Measurements from ENCODE around the gene FGF18. TPM values are rescaled to one million over a fixed set of nuclear protein-coding genes. Genes with fewer than 3 reads are reported as not detected.

The FGF18 gene
- total and polyA plus RNA-seq, 10 of the 15 experiments (the other 5 are each of a cell fraction or from before 2014, with no cell fraction given), result 0.03 to 0.10 (median 0.06) TPM; not detected in 5

DNA sequence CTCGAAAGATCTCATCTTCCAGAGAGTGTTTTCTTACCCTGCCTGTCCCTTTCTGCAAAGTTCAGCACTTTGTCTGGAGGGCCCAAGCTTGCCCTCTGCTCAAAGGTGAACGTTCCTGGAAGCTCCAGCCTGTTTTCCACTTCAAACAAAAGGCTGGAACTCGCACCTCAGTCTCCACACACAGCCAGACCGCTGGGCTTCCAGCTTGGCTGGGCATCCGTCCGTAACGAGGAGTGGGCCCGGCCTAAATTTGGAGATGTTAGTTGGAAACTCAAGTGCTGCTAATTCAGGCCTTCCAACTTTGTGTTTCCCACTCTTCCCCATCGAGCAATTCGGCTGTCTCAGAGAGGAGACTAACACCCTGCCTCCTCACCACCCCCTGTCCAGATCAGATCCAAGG is 35.1 kb downstream of the FGF18 start:
- SMC1A ChIA-PET (ENCODE audit: uncharacterized antibody, unreplicated experiment), result no interaction called here
- H4K20me1 ChIP-seq (ENCODE audit: control insufficient read depth, insufficient read depth), result no peaks in the 10 kb centered on the region
- H3K9ac ChIP-seq (ENCODE audit: control insufficient read depth, insufficient read depth, low read length), result no peak overlapping the region
- H2AFZ ChIP-seq (ENCODE audit: control insufficient read depth, low read depth, low read length), result no peak overlapping the region
- POLR2A ChIA-PET, result no interaction called here
- no peaks in the 10 kb centered on the region for H3K4me1 ChIP-seq (ENCODE audit: control insufficient read depth, insufficient read depth, low read length)
- DNase-seq (ENCODE audit: low read depth, low spot score) (no peak), ATAC-seq (no peak), FAIRE-seq (no peak)
- CTCF ChIA-PET, result no interaction called here
- no peak overlapping the region for H3K27ac ChIP-seq (ENCODE audit: control insufficient read depth, insufficient read depth)
- no TSS peak for BruUV-seq (replicated peaks)
- H3K9me3 ChIP-seq (replicated peaks; ENCODE audit: control insufficient read depth, insufficient read depth, low read length), result no peaks in the 10 kb centered on the region
- in situ Hi-C loops (cut with MboI), result no loop called here
- RAD21 ChIA-PET (ENCODE audit: unreplicated experiment), result no interaction called here
- H3K4me3 ChIP-seq, result no peak overlapping the region
- WGBS (ENCODE audit: insufficient coverage, insufficient replicate concordance, low lambda C conversion rate, missing lambda C conversion rate), result 23% methylated on average over 10 of the region's 10 CpGs
- H3K36me3 ChIP-seq (ENCODE audit: control insufficient read depth in 2 of 2, insufficient read depth in 2 of 2, low read length in 1 of 2), result no peaks in the 10 kb centered on the region
- intact Hi-C loops (cut with micrococcal nuclease; ENCODE audit: unreplicated experiment), result no loop called here
- H3K79me2 ChIP-seq (ENCODE audit: control insufficient read depth, insufficient read depth, low read length), result no peaks in the 10 kb centered on the region
- H3K27me3 ChIP-seq (replicated peaks in 1 of 2; ENCODE audit: control insufficient read depth in 2 of 2, insufficient read depth in 2 of 2, low read length in 1 of 2), result no peaks in the 10 kb centered on the region; a peak in 2 of 4 replicates
- no peak overlapping the region for H3K4me2 ChIP-seq (ENCODE audit: control insufficient read depth, insufficient read depth)
- TF ChIP-seq TAF1 (IDR thresholded peaks at IDR 0.05; ENCODE audit: borderline replicate concordance, low read depth, low read length) (no peak), NR2C1 (IDR thresholded peaks at IDR 0.05) (no peak), MXI1 (IDR thresholded peaks at IDR 0.05; ENCODE audit: low read depth, low read length) (no peak), POLR2AphosphoS2 (IDR thresholded peaks at IDR 0.05; ENCODE audit: low read depth, low read length) (no peak), FOS (IDR thresholded peaks at IDR 0.05; ENCODE audit: borderline replicate concordance, extremely low read depth, insufficient read length) (no peak), HDGF (IDR thresholded peaks at IDR 0.05) (no peak), ASH2L (IDR thresholded peaks at IDR 0.05; ENCODE audit: borderline replicate concordance, low read depth) (no peak), ZSCAN29 (IDR thresholded peaks at IDR 0.05) (no peak), SUZ12 (IDR thresholded peaks at IDR 0.05; ENCODE audit: unreplicated experiment) (no peak), HDAC2 (IDR thresholded peaks at IDR 0.05) (no peak)
- TF ChIP-seq, protein P1, sequence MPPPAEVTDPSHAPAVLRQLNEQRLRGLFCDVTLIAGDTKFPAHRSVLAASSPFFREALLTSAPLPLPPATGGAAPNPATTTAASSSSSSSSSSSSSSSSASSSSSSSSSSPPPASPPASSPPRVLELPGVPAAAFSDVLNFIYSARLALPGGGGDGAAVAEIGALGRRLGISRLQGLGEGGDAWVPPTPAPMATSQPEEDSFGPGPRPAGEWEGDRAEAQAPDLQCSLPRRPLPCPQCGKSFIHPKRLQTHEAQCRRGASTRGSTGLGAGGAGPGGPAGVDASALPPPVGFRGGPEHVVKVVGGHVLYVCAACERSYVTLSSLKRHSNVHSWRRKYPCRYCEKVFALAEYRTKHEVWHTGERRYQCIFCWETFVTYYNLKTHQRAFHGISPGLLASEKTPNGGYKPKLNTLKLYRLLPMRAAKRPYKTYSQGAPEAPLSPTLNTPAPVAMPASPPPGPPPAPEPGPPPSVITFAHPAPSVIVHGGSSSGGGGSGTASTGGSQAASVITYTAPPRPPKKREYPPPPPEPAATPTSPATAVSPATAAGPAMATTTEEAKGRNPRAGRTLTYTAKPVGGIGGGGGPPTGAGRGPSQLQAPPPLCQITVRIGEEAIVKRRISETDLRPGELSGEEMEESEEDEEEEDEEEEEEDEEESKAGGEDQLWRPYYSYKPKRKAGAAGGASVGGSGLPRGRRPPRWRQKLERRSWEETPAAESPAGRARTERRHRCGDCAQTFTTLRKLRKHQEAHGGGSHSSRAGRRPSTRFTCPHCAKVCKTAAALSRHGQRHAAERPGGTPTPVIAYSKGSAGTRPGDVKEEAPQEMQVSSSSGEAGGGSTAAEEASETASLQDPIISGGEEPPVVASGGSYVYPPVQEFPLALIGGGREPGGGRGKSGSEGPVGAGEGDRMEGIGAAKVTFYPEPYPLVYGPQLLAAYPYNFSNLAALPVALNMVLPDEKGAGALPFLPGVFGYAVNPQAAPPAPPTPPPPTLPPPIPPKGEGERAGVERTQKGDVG (CRISPR knock-in tag; IDR thresholded peaks at IDR 0.05), result no peak
- TF ChIP-seq, protein P2, sequence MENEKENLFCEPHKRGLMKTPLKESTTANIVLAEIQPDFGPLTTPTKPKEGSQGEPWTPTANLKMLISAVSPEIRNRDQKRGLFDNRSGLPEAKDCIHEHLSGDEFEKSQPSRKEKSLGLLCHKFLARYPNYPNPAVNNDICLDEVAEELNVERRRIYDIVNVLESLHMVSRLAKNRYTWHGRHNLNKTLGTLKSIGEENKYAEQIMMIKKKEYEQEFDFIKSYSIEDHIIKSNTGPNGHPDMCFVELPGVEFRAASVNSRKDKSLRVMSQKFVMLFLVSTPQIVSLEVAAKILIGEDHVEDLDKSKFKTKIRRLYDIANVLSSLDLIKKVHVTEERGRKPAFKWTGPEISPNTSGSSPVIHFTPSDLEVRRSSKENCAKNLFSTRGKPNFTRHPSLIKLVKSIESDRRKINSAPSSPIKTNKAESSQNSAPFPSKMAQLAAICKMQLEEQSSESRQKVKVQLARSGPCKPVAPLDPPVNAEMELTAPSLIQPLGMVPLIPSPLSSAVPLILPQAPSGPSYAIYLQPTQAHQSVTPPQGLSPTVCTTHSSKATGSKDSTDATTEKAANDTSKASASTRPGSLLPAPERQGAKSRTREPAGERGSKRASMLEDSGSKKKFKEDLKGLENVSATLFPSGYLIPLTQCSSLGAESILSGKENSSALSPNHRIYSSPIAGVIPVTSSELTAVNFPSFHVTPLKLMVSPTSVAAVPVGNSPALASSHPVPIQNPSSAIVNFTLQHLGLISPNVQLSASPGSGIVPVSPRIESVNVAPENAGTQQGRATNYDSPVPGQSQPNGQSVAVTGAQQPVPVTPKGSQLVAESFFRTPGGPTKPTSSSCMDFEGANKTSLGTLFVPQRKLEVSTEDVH (IDR thresholded peaks at IDR 0.05; ENCODE audit: low read depth, partially characterized antibody), result no peak
- TF ChIP-seq, protein P3, sequence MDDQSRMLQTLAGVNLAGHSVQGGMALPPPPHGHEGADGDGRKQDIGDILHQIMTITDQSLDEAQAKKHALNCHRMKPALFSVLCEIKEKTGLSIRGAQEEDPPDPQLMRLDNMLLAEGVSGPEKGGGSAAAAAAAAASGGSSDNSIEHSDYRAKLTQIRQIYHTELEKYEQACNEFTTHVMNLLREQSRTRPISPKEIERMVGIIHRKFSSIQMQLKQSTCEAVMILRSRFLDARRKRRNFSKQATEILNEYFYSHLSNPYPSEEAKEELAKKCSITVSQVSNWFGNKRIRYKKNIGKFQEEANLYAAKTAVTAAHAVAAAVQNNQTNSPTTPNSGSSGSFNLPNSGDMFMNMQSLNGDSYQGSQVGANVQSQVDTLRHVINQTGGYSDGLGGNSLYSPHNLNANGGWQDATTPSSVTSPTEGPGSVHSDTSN (IDR thresholded peaks at IDR 0.05; ENCODE audit: insufficient replicate concordance, low read depth, low read length), result no peak
- TF ChIP-seq, protein P4, sequence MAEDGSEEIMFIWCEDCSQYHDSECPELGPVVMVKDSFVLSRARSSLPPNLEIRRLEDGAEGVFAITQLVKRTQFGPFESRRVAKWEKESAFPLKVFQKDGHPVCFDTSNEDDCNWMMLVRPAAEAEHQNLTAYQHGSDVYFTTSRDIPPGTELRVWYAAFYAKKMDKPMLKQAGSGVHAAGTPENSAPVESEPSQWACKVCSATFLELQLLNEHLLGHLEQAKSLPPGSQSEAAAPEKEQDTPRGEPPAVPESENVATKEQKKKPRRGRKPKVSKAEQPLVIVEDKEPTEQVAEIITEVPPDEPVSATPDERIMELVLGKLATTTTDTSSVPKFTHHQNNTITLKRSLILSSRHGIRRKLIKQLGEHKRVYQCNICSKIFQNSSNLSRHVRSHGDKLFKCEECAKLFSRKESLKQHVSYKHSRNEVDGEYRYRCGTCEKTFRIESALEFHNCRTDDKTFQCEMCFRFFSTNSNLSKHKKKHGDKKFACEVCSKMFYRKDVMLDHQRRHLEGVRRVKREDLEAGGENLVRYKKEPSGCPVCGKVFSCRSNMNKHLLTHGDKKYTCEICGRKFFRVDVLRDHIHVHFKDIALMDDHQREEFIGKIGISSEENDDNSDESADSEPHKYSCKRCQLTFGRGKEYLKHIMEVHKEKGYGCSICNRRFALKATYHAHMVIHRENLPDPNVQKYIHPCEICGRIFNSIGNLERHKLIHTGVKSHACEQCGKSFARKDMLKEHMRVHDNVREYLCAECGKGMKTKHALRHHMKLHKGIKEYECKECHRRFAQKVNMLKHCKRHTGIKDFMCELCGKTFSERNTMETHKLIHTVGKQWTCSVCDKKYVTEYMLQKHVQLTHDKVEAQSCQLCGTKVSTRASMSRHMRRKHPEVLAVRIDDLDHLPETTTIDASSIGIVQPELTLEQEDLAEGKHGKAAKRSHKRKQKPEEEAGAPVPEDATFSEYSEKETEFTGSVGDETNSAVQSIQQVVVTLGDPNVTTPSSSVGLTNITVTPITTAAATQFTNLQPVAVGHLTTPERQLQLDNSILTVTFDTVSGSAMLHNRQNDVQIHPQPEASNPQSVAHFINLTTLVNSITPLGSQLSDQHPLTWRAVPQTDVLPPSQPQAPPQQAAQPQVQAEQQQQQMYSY (CRISPR knock-in tag; IDR thresholded peaks at IDR 0.05), result no peak
